HepG2 (cell line): ENCODE results near the gene EVI5. TPM values are rescaled to one million over a fixed set of nuclear protein-coding genes. Genes with fewer than 3 reads are reported as not detected.

Experiments used
- ARNTL ChIP-seq: sonication (generic); formaldehyde crosslinking; IDR thresholded peaks from 2 replicates; pipeline ENCODE4 v1.4.0; 2020; ENCODE audit warnings: mild to moderate bottlenecking, missing genetic modification reagents
- CEBPZ ChIP-seq: IDR thresholded peaks from 2 replicates; pipeline ENCODE4 v1.6.1; 2012; ENCODE audit warnings: low read length, improper control_type of control experiment
- EP300 ChIP-seq, 3 experiments: sonication (generic) in 1 of 3; formaldehyde crosslinking in 1 of 3; IDR thresholded peaks; 2 replicates each; pipeline versions ENCODE4 v1.5.1 to v1.6.1; 2011 to 2020; ENCODE audit warnings: low read depth in 2 of 3, low read length in 2 of 3, borderline replicate concordance in 1 of 3, improper control_type of control experiment in 1 of 3, mild to moderate bottlenecking in 1 of 3, missing genetic modification reagents in 1 of 3, moderate library complexity in 1 of 3
- HNRNPUL1 ChIP-seq: fragments of 200-400 bp; formaldehyde crosslinking; IDR thresholded peaks from 2 replicates; pipeline ENCODE4 v1.6.1; 2017; ENCODE audit warnings: low read depth, mild to moderate bottlenecking, low read length, moderate library complexity
- IKZF4 ChIP-seq: sonication (generic); formaldehyde crosslinking; IDR thresholded peaks from 2 replicates; pipeline ENCODE4 v1.5.1; 2020; ENCODE audit warnings: borderline replicate concordance, mild to moderate bottlenecking, low read depth, missing genetic modification reagents; ENCODE audit errors: not compliant biosample characterization
- IRX3 ChIP-seq: sonication (generic); formaldehyde crosslinking; IDR thresholded peaks from 2 replicates; pipeline ENCODE4 v1.8.1; 2023; ENCODE audit warnings: mild to moderate bottlenecking, low read depth, missing genetic modification reagents, borderline replicate concordance
- ISX ChIP-seq: sonication (generic); formaldehyde crosslinking; conservative IDR thresholded peaks from 2 replicates; pipeline ENCODE4 v1.5.0; 2020; ENCODE audit warnings: missing genetic modification reagents
- KDM5A ChIP-seq: fragments of 200-600 bp; sonication (generic); IDR thresholded peaks from 2 replicates; pipeline ENCODE4 v1.7.0; 2018; ENCODE audit warnings: antibody characterized with exemption, mild to moderate bottlenecking, low read length, borderline replicate concordance
- MXD1 ChIP-seq: sonication (generic); formaldehyde crosslinking; IDR thresholded peaks from 2 replicates; pipeline ENCODE4 v1.4.0; 2020; ENCODE audit warnings: mild to moderate bottlenecking, missing genetic modification reagents
- MXD4 ChIP-seq: IDR thresholded peaks from 2 replicates; pipeline ENCODE4 v1.6.1; 2016; ENCODE audit warnings: mild to moderate bottlenecking, missing biosample characterization, missing genetic modification reagents
- NCOA2 ChIP-seq: sonication (generic); formaldehyde crosslinking; IDR thresholded peaks from 2 replicates; pipeline ENCODE4 v1.8.0; 2022; ENCODE audit warnings: inconsistent platforms
- NRL ChIP-seq: sonication (generic); formaldehyde crosslinking; IDR thresholded peaks from 2 replicates; pipeline ENCODE4 v1.5.0; 2020; ENCODE audit warnings: missing genetic modification reagents, mild to moderate bottlenecking, moderate library complexity, borderline replicate concordance
- PTBP1 ChIP-seq: fragments of 200-400 bp; formaldehyde crosslinking; IDR thresholded peaks from 2 replicates; pipeline ENCODE4 v1.6.1; 2018; ENCODE audit warnings: low read length, low read depth; ENCODE audit not compliant: poor library complexity, severe bottlenecking
- RCOR2 ChIP-seq: IDR thresholded peaks from 2 replicates; pipeline ENCODE4 v1.6.1; 2016; ENCODE audit warnings: missing biosample characterization, missing genetic modification reagents
- SOX6 ChIP-seq, 2 experiments: fragments of 450-650 bp in 1 of 2; sonication (generic) in 1 of 2; formaldehyde crosslinking in 1 of 2; IDR thresholded peaks; 2 replicates each; pipeline versions ENCODE4 v1.4.0 to v1.6.1; 2017 to 2020; ENCODE audit warnings: antibody characterized with exemption in 1 of 2, mild to moderate bottlenecking in 1 of 2, missing genetic modification reagents in 1 of 2
- SRF ChIP-seq: IDR thresholded peaks from 2 replicates; pipeline ENCODE4 v1.6.1; 2011; ENCODE audit warnings: mild to moderate bottlenecking, low read depth, low read length, moderate library complexity
- ZBTB42 ChIP-seq: sonication (generic); formaldehyde crosslinking; IDR thresholded peaks from 2 replicates; pipeline ENCODE4 v1.5.0; 2020; ENCODE audit warnings: mild to moderate bottlenecking, missing genetic modification reagents
- ZBTB7B ChIP-seq: sonication (generic); formaldehyde crosslinking; IDR thresholded peaks from 2 replicates; pipeline ENCODE4 v1.4.0; 2020; ENCODE audit warnings: missing genetic modification reagents
- ZFP36L1 ChIP-seq: sonication (generic); formaldehyde crosslinking; IDR thresholded peaks from 2 replicates; pipeline ENCODE4 v1.8.0; 2022; ENCODE audit warnings: mild to moderate bottlenecking, missing genetic modification reagents, moderate library complexity
- ZNF224 ChIP-seq: sonication (generic); formaldehyde crosslinking; IDR thresholded peaks from 2 replicates; pipeline ENCODE4 v1.5.0; 2020; ENCODE audit warnings: mild to moderate bottlenecking, missing genetic modification reagents
- ZNF256 ChIP-seq: sonication (generic); formaldehyde crosslinking; conservative IDR thresholded peaks from 2 replicates; pipeline ENCODE4 v1.4.0; 2020; ENCODE audit warnings: missing genetic modification reagents
- ZNF589 ChIP-seq: sonication (generic); formaldehyde crosslinking; conservative IDR thresholded peaks from 2 replicates; pipeline ENCODE4 v1.8.0; 2022; ENCODE audit warnings: mild to moderate bottlenecking, moderate library complexity, missing genetic modification reagents
- ZNF878 ChIP-seq: sonication (generic); formaldehyde crosslinking; IDR thresholded peaks from 2 replicates; pipeline ENCODE4 v1.8.1; 2023; ENCODE audit warnings: mild to moderate bottlenecking, missing genetic modification reagents, moderate library complexity
- ZSCAN30 ChIP-seq: sonication (generic); formaldehyde crosslinking; IDR thresholded peaks from 2 replicates; pipeline ENCODE4 v1.5.0; 2020; ENCODE audit warnings: mild to moderate bottlenecking, missing genetic modification reagents
- polyA plus RNA-seq, 8 experiments: library from polyadenylated mRNA; depleted of rRNA in 3 of 8; stranded (reverse) in 7 of 8; unstranded in 1 of 8; fragments of >200 nt; fragmentation: Illumina TruSeq in 4 of 8; extraction: Trizol in 4 of 8; gene quantifications; 2 replicates each; pipeline versions ENCODE4 v1.2.1 to v1.2.3, GENCODE V29; 2011 to 2016; ENCODE audit warnings: low read depth in 4 of 8, missing spikeins in 1 of 8, mixed read lengths in 1 of 8; ENCODE audit not compliant: insufficient read depth in 1 of 8
- total RNA-seq, 5 experiments: library from RNA; depleted of rRNA; stranded (reverse); fragments of >200 nt; fragmentation: Illumina TruSeq; extraction: Trizol; gene quantifications; 2 replicates each; pipeline ENCODE4 v1.2.3, GENCODE V29; 2016; ENCODE audit warnings: low read depth in 1 of 5

EVI5 gene
- total and polyA plus RNA-seq, 2 of the 13 experiments (the other 11 are each of a cell fraction or from before 2014, with no cell fraction given), result 4.0 to 12.6 TPM

GRCh38 chr1:92486251-92487077, 298.4 kb downstream of the EVI5 start, which contains the start of gene GFI1 (continued):
- no peak for TF ChIP-seq CEBPZ
- no peak for TF ChIP-seq SOX6 (IDR thresholded peaks at IDR 0.05)
- TF ChIP-seq SOX6 (CRISPR knock-in tag; IDR thresholded peaks at IDR 0.05), result 0 out of 2 replicates have a peak, but pooled peaks have one; percentile 22
- TF ChIP-seq SRF, result no peak
- no peak for TF ChIP-seq KDM5A
- peak; percentile 66; the same call in 1 of the 2 replicates for TF ChIP-seq MXD4 (CRISPR knock-in tag)
- 0 out of 2 replicates have a peak, but pooled peaks have one; percentile 56 for TF ChIP-seq MXD1
- no peak for TF ChIP-seq EP300 (IDR thresholded peaks at IDR 0.05; ENCODE audit: low read depth in 2 of 2, low read length in 2 of 2)
- no peak for TF ChIP-seq EP300 (CRISPR knock-in tag; IDR thresholded peaks at IDR 0.05; ENCODE audit: borderline replicate concordance)
- TF ChIP-seq NRL (CRISPR knock-in tag), result 0 out of 2 replicates have a peak, but pooled peaks have one; percentile 33
- TF ChIP-seq IRX3, result no peak
- no peak for TF ChIP-seq ZBTB42 (CRISPR knock-in tag)
- peak; percentile 71; the same call in 1 of the 2 replicates for TF ChIP-seq ZNF878 (CRISPR knock-in tag)
- TF ChIP-seq NCOA2, result no peak
- no peak for TF ChIP-seq ZNF589 (CRISPR knock-in tag)
- peak; percentile 95 for TF ChIP-seq ZBTB7B (CRISPR knock-in tag)
- TF ChIP-seq ISX (CRISPR knock-in tag), result no peak
- no peak for TF ChIP-seq ZSCAN30 (CRISPR knock-in tag)
- TF ChIP-seq ZNF224 (CRISPR knock-in tag), result no peak
- TF ChIP-seq ZFP36L1 (CRISPR knock-in tag), result no peak
- TF ChIP-seq ZNF256 (CRISPR knock-in tag), result 0 out of 2 replicates have a peak, but pooled peaks have one; percentile 43
- TF ChIP-seq ARNTL (CRISPR knock-in tag), result no peak
- TF ChIP-seq HNRNPUL1, result no peak
- peak; percentile 60 for TF ChIP-seq IKZF4 (CRISPR knock-in tag)
- no peak for TF ChIP-seq RCOR2 (CRISPR knock-in tag)
- no peak for TF ChIP-seq PTBP1
